Type B pancreatic cell (in vitro differentiated cells): ENCODE results near the gene UTS2R. TPM values are rescaled to one million over a fixed set of nuclear protein-coding genes. Genes with fewer than 3 reads are reported as not detected.

Source experiments
- DNase-seq: peaks from one replicate; pipeline ENCODE4 v3.0.0; 2021; ENCODE audit warnings: mixed read lengths; ENCODE audit not compliant: unreplicated experiment; ENCODE audit errors: extremely low spot score
- H3K27ac Mint-ChIP-seq: 2 replicates; pipeline ENCODE4 v1.8.0; 2021; ENCODE audit warnings: mild to moderate bottlenecking, mixed read lengths
- H3K27me3 Mint-ChIP-seq: 2 replicates; pipeline ENCODE4 v1.8.0; 2021; ENCODE audit warnings: mixed read lengths
- H3K36me3 Mint-ChIP-seq: 2 replicates; pipeline ENCODE4 v1.8.0; 2021; ENCODE audit warnings: mixed read lengths
- H3K4me1 Mint-ChIP-seq: one replicate; pipeline ENCODE4 v1.8.0; 2021; ENCODE audit warnings: mixed read lengths; ENCODE audit not compliant: unreplicated experiment
- H3K4me3 Mint-ChIP-seq: 2 replicates; pipeline ENCODE4 v1.8.0; 2021; ENCODE audit warnings: mild to moderate bottlenecking, mixed read lengths
- H3K9me3 Mint-ChIP-seq: 2 replicates; pipeline ENCODE4 v1.8.0; 2021; ENCODE audit warnings: mixed read lengths
- total RNA-seq: library from RNA; stranded (reverse); gene quantifications from 2 replicates; pipeline ENCODE4 v1.2.1, GENCODE V29; 2021; ENCODE audit warnings: low replicate concordance
- TF ChIP-seq, protein P1 (sequence below): fragments of 200-600 bp; sonication (generic); conservative IDR thresholded peaks from 2 replicates; pipeline ENCODE4 v1.5.0; 2021; ENCODE audit warnings: antibody characterized with exemption, mild to moderate bottlenecking

Gene UTS2R
- total RNA-seq, 1 donor from 2014 or later, result 0.97 TPM

DNA sequence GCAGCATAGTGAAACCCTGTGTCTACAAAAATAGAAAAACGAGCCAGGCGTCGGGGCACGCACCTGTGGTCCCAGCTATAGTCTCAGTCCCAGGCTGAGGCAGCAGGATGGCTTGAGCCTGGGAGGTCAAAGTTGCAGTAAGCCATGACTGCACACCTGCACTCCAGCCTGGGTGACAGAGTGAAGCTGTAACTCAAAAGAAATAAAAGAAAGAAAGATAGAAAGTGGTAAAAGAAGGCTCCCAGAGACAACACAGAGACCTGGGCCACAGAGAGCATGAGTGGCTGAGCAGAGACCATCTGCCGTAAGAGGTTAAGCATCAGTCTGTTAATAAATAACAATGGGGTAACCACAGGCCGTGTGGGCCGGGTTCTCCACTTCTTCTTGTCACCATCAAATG lies 31.3 kb downstream of the UTS2R start:
- TF ChIP-seq, protein P1, sequence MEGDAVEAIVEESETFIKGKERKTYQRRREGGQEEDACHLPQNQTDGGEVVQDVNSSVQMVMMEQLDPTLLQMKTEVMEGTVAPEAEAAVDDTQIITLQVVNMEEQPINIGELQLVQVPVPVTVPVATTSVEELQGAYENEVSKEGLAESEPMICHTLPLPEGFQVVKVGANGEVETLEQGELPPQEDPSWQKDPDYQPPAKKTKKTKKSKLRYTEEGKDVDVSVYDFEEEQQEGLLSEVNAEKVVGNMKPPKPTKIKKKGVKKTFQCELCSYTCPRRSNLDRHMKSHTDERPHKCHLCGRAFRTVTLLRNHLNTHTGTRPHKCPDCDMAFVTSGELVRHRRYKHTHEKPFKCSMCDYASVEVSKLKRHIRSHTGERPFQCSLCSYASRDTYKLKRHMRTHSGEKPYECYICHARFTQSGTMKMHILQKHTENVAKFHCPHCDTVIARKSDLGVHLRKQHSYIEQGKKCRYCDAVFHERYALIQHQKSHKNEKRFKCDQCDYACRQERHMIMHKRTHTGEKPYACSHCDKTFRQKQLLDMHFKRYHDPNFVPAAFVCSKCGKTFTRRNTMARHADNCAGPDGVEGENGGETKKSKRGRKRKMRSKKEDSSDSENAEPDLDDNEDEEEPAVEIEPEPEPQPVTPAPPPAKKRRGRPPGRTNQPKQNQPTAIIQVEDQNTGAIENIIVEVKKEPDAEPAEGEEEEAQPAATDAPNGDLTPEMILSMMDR, result no peak
- DNase-seq, result no peak

GRCh38 chr17:82403662-82404660 lies 32.4 kb downstream of the UTS2R start:
- TF ChIP-seq, protein P1, result no peak
- DNase-seq, result no peak
- Mint-ChIP-seq H3K36me3 (peaks cover 10% of the 10 kb centered on the region), H3K27ac (no peak overlapping the region), H3K9me3 (no peaks in the 10 kb centered on the region), H3K4me1 (peaks cover 6% of the 10 kb centered on the region), H3K27me3 (no peaks in the 10 kb centered on the region), H3K4me3 (no peak overlapping the region)

More for the DNA sequence above, 31.3 kb downstream of the UTS2R start:
- Mint-ChIP-seq H3K4me1 (peaks cover 6% of the 10 kb centered on the region), H3K4me3 (no peak overlapping the region), H3K27ac (no peak overlapping the region), H3K9me3 (no peaks in the 10 kb centered on the region), H3K36me3 (peaks cover 10% of the 10 kb centered on the region), H3K27me3 (no peaks in the 10 kb centered on the region)

DNA sequence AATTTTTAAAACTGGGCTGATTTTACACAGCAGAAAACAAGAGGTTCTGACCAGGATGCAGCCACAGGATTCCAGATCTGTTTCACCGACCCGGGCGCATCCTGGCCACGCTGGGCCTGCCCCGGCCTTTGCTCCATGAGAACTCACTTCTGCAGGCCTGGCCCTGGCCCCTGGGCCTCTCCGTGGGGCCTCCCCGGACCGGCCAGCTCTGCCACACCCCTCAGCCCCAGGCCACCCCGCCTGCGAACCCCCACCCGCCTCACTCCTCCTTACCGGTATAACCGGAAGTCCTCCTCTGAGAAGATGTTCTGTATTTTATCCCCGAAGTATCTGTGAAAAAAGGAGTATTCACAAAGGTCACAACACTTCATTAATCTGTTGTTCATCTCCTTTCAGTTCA lies 33.5 kb downstream of the UTS2R start:
- Mint-ChIP-seq H3K27me3 (no peaks in the 10 kb centered on the region), H3K9me3 (no peaks in the 10 kb centered on the region), H3K36me3 (peaks cover 10% of the 10 kb centered on the region), H3K4me3 (no peak overlapping the region), H3K4me1 (no peaks in the 10 kb centered on the region), H3K27ac (no peak overlapping the region)
- TF ChIP-seq, protein P1, result no peak
- DNase-seq, result no peak

- Mint-ChIP-seq H3K4me3 (no peak overlapping the region), H3K27me3 (no peaks in the 10 kb centered on the region), H3K36me3 (peaks cover 10% of the 10 kb centered on the region), H3K27ac (no peak overlapping the region), H3K4me1 (no peaks in the 10 kb centered on the region), H3K9me3 (no peaks in the 10 kb centered on the region)
- TF ChIP-seq, protein P1, result no peak
- no peak for DNase-seq
Measured at GRCh38 chr17:82406131-82406671, 34.6 kb downstream of the UTS2R start.

GRCh38 chr17:82407255-82407654 lies 35.7 kb downstream of the UTS2R start:
- H3K27me3 Mint-ChIP-seq, result no peaks in the 10 kb centered on the region
- H3K4me3 Mint-ChIP-seq, result no peak overlapping the region
- no peak overlapping the region for H3K27ac Mint-ChIP-seq
- H3K4me1 Mint-ChIP-seq, result no peaks in the 10 kb centered on the region
- DNase-seq, result no peak
- H3K36me3 Mint-ChIP-seq, result peaks cover 7% of the 10 kb centered on the region
- H3K9me3 Mint-ChIP-seq, result no peaks in the 10 kb centered on the region
- TF ChIP-seq, protein P1, result no peak
